Sigmoid colon (tissue), 4 donors: ENCODE measurements around the gene CD9.

Source experiments
- CTCF ChIP-seq, 4 experiments: fragments of 450-650 bp in 3 of 4; fragments of 200-600 bp in 1 of 4; IDR thresholded peaks; one replicate each; pipeline ENCODE4 v1.5.1; 2016 to 2019; ENCODE audit warnings: antibody characterized with exemption in 4 of 4, mild to moderate bottlenecking in 3 of 4, moderate library complexity in 2 of 4
- EP300 ChIP-seq, 4 donors: sonication (generic); formaldehyde crosslinking; IDR thresholded peaks; one replicate each; pipeline ENCODE4 v1.6.1; 2017; ENCODE audit warnings: antibody characterized with exemption in 4 of 4
- POLR2A ChIP-seq, 2 donors: fragments of 450-650 bp; IDR thresholded peaks; one replicate each; pipeline ENCODE4 v1.6.1; 2016; ENCODE audit warnings: antibody characterized with exemption in 2 of 2, mild to moderate bottlenecking in 2 of 2, moderate library complexity in 2 of 2
- POLR2AphosphoS5 ChIP-seq, 4 donors: sonication (generic); formaldehyde crosslinking; IDR thresholded peaks; one replicate each; pipeline ENCODE4 v1.6.1; 2017; ENCODE audit warnings: antibody characterized with exemption in 4 of 4

- TF ChIP-seq CTCF (IDR thresholded peaks at IDR 0.05) (no peak), POLR2A (IDR thresholded peaks at IDR 0.05) (no peak), EP300 (IDR thresholded peaks at IDR 0.05) (no peak), POLR2AphosphoS5 (IDR thresholded peaks at IDR 0.05) (no peak)
These were observed 62.0 kb downstream of the CD9 start for GRCh38 chr12:6262211-6262610.
